Breast epithelium (tissue), 4 donors: Measurements from ENCODE around the gene CENPM. TPM values are rescaled to one million over a fixed set of nuclear protein-coding genes. Genes with fewer than 3 reads are reported as not detected.
"Not testable (repeated sequence)": the region's sequence is repeated elsewhere in the genome, so short reads cannot be mapped to it uniquely, and the experiment has no call there.

Experiments used
- DNase-seq, 2 donors: peaks; one replicate each; pipeline ENCODE4 v3.0.0-alpha.2; 2019; ENCODE audit warnings: low spot score in 2 of 2
- H3K27ac ChIP-seq, 2 donors: fragments of 200-600 bp; sonication (generic) in 1 of 2; one replicate each; pipeline ENCODE4 v1.5.1; 2016 to 2019; ENCODE audit warnings: mild to moderate bottlenecking in 1 of 2
- H3K27me3 ChIP-seq, 2 donors: fragments of 200-600 bp; sonication (generic) in 1 of 2; one replicate each; pipeline versions ENCODE4 v1.5.1 to v1.6.0; 2017 to 2019; ENCODE audit warnings: control low read depth in 1 of 2, mild to moderate bottlenecking in 1 of 2
- H3K36me3 ChIP-seq: fragments of 200-600 bp; one replicate; pipeline ENCODE4 v1.5.1; 2019
- H3K4me1 ChIP-seq, 2 donors: fragments of 200-600 bp; sonication (generic); one replicate each; pipeline ENCODE4 v1.5.1; 2016 to 2019; ENCODE audit warnings: control low read depth in 1 of 2
- H3K4me3 ChIP-seq, 3 donors: fragments of 200-600 bp; sonication (generic); 1 replicate in 2 of 3; 2 replicates in 1 of 3; pipeline ENCODE4 v1.5.1; 2016 to 2019; ENCODE audit warnings: mild to moderate bottlenecking in 3 of 3, moderate library complexity in 2 of 3
- H3K9me3 ChIP-seq, 2 donors: fragments of 200-600 bp; sonication (generic) in 1 of 2; one replicate each; pipeline ENCODE4 v1.5.1; 2016 to 2019; ENCODE audit warnings: control low read depth in 1 of 2
- POLR2A ChIP-seq: fragments of 450-650 bp; IDR thresholded peaks from one replicate; pipeline ENCODE4 v1.6.1; 2016; ENCODE audit warnings: antibody characterized with exemption, mild to moderate bottlenecking, moderate library complexity
- POLR2AphosphoS5 ChIP-seq, 3 donors: sonication (generic); formaldehyde crosslinking; IDR thresholded peaks; one replicate each; pipeline ENCODE4 v1.6.1; 2017; ENCODE audit warnings: antibody characterized with exemption in 3 of 3
- intact Hi-C: fragments of 100-400 bp; cut with DNase I; formaldehyde crosslinking; loops from one replicate; pipeline ENCODE4 v1.15.1; 2023; ENCODE audit warnings: low total_unique reads
- total RNA-seq, 3 donors: library from RNA; depleted of rRNA; stranded (reverse); fragments of >200 nt; gene quantifications; one replicate each; pipeline ENCODE4 v1.1.0, GENCODE V29; 2016
- TF ChIP-seq, protein P1 (sequence below), 3 donors: fragments of 450-650 bp; IDR thresholded peaks; one replicate each; pipeline ENCODE4 v1.5.1; 2016 to 2017; ENCODE audit warnings: antibody characterized with exemption in 3 of 3, mild to moderate bottlenecking in 3 of 3, moderate library complexity in 3 of 3

The CENPM gene
- total RNA-seq, 3 donors from 2014 or later: 1.5 to 2.9 (median 1.9) TPM

DNA sequence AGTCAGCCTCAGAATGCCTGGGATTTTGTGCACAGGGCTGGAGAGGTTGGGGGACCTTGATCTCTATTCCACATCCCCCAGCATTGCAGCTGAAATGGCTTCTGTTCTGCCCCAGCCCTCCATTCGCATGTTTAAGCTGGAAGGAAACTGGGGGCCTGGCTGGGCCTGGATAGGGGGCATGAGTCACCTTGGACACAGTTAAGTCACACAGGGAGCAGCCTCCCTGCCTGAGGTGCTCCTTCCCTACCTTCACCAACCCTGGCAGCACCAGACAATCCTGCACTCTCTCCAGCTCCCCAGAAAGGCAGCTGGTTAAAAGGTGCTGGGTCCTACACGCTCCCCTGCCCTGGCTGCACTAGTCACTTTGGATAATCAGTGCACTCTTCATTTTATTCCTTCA lies 5.8 kb upstream of the CENPM start:
- intact Hi-C loops: no loop called here
- no peaks in the 10 kb centered on the region for H3K27me3 ChIP-seq

DNA sequence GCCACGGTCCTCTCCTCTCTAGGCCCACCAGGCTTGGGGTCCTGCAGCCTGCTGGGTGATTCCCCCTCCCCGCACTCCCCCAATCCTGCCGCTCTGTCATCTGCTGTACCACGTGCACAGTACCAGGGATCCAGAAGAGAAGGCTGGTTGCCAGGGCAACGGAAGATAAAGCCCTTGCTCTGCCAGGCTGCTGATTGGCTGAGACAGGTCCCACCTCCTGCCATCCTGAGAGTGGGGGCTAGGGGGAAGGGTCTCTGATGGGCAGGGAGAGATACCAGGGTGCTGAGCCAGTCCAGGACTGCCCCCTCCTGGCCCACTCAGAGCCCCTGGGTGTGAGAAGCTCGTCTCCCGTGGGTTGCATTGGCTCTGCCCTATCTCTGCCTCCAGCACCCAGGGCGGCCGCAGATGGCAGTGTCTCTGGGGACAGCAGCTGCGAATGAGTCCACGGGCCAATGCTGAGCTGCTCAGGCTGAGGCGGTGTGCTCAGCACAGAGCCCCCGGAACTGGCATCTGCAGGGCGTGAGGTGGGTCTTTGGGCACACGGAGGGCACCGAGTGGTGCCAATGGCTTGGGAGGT lies 5.0 kb upstream of the CENPM start, which contains the start of gene SMIM45:
Gene SMIM45 (plus strand): TSS at position 253 of the 577 bp plus-strand sequence.
- no peak for DNase-seq
- no peak within 1 kb of the TSS for H3K27ac ChIP-seq
- H3K27me3 ChIP-seq: no peaks in the 10 kb centered on the region
- no peaks in the 10 kb centered on the region for H3K36me3 ChIP-seq
- H3K4me1 ChIP-seq: no peaks in the 10 kb centered on the region
- H3K9me3 ChIP-seq: no peaks in the 10 kb centered on the region
- TF ChIP-seq, protein P1, sequence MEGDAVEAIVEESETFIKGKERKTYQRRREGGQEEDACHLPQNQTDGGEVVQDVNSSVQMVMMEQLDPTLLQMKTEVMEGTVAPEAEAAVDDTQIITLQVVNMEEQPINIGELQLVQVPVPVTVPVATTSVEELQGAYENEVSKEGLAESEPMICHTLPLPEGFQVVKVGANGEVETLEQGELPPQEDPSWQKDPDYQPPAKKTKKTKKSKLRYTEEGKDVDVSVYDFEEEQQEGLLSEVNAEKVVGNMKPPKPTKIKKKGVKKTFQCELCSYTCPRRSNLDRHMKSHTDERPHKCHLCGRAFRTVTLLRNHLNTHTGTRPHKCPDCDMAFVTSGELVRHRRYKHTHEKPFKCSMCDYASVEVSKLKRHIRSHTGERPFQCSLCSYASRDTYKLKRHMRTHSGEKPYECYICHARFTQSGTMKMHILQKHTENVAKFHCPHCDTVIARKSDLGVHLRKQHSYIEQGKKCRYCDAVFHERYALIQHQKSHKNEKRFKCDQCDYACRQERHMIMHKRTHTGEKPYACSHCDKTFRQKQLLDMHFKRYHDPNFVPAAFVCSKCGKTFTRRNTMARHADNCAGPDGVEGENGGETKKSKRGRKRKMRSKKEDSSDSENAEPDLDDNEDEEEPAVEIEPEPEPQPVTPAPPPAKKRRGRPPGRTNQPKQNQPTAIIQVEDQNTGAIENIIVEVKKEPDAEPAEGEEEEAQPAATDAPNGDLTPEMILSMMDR (IDR thresholded peaks at IDR 0.05): no peak
- TF ChIP-seq POLR2A (no peak), POLR2AphosphoS5 (IDR thresholded peaks at IDR 0.05) (no peak)
- intact Hi-C loops: no loop called here
- H3K4me3 ChIP-seq: no peak within 1 kb of the TSS

More for the DNA sequence above, 5.8 kb upstream of the CENPM start:
- Histone ChIP-seq H3K27ac (no peak overlapping the region), H3K4me1 (no peaks in the 10 kb centered on the region), H3K9me3 (no peaks in the 10 kb centered on the region), H3K36me3 (no peaks in the 10 kb centered on the region), H3K4me3 (no peak overlapping the region)
- TF ChIP-seq POLR2AphosphoS5 (IDR thresholded peaks at IDR 0.05) (no peak), POLR2A (no peak)
- TF ChIP-seq, protein P1 (IDR thresholded peaks at IDR 0.05): no peak
- DNase-seq: no peak

DNA sequence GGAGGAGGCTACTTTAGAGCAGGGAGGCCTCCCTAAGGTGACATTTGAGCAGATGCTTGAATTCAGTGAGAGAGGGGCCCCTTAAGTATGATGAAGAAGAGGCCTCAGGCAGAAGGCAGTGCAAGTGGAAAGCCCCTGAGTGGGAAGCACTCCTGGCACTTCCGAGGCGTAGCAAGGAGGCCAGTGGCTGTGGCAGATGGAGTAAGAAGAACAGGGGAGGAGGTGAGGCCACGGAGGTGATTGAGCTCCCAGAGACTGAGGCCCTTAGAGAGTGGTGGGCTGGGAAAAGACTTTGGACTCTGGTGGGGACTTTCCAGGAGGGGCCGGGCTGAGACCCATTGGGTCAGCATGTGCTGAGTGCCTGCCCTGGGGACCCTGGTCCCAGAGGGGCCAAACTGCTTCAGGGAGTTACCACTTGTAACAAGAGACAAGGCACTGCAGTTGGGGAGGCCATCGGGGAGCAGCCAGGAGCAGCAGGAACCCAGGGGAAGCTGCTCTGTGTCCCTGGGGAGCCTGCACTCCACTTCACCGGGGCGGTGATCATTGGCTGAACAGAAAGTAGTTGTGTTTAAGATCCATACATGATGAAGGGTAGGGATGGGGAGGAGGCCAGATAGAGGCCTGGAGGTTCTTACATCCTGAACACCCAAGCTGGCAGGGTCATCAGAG lies 2.5 kb upstream of the CENPM start:
- Histone ChIP-seq H3K9me3 (no peaks in the 10 kb centered on the region), H3K27me3 (no peaks in the 10 kb centered on the region), H3K4me3 (no peak overlapping the region), H3K4me1 (no peaks in the 10 kb centered on the region), H3K36me3 (no peaks in the 10 kb centered on the region), H3K27ac (no peak overlapping the region)
- intact Hi-C loops: no loop called here
- no peak for DNase-seq
- no peak for TF ChIP-seq POLR2AphosphoS5 (IDR thresholded peaks at IDR 0.05)
- TF ChIP-seq POLR2A: no peak
- TF ChIP-seq, protein P1 (IDR thresholded peaks at IDR 0.05): no peak

DNA sequence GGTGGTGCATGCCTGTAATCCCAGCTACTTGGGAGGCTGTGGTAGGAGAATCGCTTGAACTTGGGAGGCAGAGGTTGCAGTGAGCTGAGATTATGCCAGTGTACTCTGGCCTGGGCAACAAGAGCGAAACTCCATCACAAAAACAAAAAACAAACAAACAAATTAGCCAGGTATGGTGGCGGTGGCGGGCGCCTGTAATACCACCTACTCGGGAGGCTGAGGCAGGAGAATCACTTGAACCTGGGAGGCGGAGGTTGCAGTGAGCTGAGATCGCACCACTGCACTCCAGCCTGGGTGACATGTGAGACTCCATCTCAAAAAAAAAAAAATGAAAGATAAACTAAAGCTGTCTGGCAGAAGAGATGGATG lies 2.0 kb upstream of the CENPM start:
- H3K36me3 ChIP-seq, H3K4me1 ChIP-seq, intact Hi-C loops, H3K9me3 ChIP-seq, DNase-seq, H3K4me3 ChIP-seq, H3K27ac ChIP-seq, H3K27me3 ChIP-seq: not testable (repeated sequence)

DNA sequence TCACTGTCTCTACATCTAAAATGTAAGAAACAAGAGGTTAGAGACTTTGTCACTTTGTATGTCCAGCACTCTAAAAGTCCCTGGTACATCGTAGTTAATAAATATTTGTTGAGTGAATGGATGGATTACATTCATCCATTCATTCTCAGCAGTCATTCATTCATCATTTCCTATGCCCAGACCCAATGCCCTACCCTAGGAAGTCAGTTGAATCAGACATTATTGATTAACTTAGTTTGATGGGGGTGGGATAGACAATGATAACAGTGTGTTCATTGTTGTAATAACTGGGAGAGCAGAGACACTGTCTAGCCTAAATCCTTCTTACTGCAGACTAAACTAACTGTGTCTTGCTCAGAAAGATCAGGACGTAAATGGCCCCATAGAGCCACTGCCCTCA lies 1.2 kb upstream of the CENPM start:
- no peaks in the 10 kb centered on the region for H3K9me3 ChIP-seq
- H3K27ac ChIP-seq: no peak overlapping the region
- TF ChIP-seq, protein P1 (IDR thresholded peaks at IDR 0.05): no peak
- TF ChIP-seq POLR2AphosphoS5 (IDR thresholded peaks at IDR 0.05) (no peak), POLR2A (no peak)
- DNase-seq: no peak
- no peaks in the 10 kb centered on the region for H3K4me1 ChIP-seq
- no peak overlapping the region for H3K4me3 ChIP-seq
- intact Hi-C loops: no loop called here
- no peaks in the 10 kb centered on the region for H3K27me3 ChIP-seq
- H3K36me3 ChIP-seq: no peaks in the 10 kb centered on the region
